HG03439 (cell line): ENCODE data around the gene RMC1.
A peak's percentile ranks its signal among the peaks of the same experiment; 100 is the strongest.
"Not testable (repeated sequence)": the region's sequence is repeated elsewhere in the genome, so short reads cannot be mapped to it uniquely, and the experiment has no call there.

Experiments
- ATAC-seq: cut with Tn5 transposase; IDR thresholded peaks from one replicate; pipeline ENCODE4 v1.9.1; 2021; ENCODE audit warnings: mild to moderate bottlenecking, moderate library complexity; ENCODE audit not compliant: unreplicated experiment

The RMC1 gene

DNA sequence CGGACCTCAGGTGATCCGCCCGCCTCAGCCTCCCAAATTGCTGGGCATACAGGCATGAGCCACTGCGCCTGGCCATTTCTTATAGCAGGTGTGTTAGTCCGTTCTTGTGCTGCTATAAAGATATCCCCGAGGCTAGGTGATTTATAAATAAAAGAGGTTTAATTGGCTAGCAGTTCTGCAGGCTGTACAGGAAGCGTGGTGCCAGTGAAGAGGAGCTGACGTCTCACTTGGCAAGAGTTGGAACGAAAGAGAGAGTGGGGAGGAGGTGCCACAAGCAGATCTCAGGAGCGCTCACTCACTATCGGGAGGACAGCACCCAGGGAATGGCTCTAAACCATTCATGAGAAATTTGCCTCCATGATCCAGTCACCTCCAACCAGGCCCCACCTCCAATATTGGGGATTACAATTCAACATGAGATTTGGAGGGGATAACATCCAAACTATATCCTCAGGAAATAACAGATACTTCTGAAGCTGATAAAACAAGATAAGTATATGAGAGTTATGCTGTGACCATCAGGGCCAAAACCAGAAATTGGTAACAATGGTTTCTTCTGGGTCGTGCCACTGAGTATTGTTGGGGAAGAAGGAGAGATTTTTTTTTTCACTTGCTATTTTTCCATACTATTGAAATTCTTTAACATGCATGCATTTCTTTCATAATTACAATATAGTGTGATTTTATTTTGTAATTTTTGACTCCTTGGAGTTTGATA lies 7.4 kb upstream of the RMC1 start:
- no peak for ATAC-seq

DNA sequence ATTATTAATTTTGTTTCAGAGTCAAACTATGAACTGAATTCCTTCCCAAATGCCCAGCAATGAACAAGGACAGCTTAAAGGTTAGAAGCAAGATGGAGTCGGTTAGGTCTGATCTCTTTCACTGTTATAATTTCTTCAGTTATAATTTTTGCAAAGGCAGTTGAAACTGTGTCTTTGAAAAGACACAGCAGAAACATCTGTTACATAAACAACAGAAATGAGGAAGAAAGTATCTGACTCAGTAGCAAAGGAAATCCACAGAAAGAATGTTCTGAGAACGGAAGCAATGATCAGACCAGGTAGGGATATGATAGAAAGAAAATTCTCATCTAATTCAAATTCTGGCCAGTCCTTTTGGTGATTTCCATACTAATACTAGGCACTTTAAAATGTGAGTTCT lies 5.2 kb upstream of the RMC1 start:
- ATAC-seq = no peak

DNA sequence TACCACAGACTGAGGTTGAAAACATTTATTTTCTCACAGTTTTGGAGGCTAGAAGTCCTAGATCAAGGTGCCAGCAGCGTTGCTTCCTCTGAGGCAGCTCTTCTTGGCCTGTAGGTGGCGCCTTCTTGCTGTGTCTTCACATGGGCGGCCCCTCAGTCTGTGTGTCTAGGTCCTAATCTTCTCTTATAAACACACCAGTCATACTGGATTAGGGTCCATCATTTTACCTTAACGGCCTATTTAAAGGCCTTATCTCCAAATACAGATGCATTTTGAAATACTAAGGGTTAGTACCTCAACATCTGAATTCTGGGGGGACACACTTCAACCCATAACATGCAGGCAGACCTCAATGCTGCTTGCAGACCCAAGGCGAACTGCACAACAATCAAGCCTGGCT lies 4.4 kb upstream of the RMC1 start:
- no peak for ATAC-seq

DNA sequence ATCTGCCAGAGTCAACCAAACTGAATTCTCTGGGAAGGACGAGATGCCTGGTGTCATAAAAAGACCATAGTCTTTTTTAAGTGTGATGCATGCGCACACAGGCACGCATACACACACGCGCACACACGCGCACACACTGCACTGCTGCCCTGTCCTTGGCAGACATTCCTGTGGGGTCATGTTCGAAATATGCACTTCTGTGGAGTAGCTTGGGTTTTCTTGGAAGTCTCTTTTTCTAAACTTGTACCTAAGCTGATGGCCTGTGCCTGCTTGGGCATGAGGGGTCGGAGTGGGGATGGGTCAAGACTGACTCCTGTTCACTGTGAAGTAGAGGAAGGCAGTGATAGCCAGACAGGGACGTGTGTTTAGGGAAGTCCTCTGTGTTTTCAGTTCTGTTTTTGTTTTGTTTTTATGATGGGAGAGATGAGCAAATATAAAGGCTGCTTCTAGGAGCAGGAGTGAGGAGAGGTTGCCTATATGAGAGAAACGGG lies 4.0 kb upstream of the RMC1 start:
- no peak for ATAC-seq

DNA sequence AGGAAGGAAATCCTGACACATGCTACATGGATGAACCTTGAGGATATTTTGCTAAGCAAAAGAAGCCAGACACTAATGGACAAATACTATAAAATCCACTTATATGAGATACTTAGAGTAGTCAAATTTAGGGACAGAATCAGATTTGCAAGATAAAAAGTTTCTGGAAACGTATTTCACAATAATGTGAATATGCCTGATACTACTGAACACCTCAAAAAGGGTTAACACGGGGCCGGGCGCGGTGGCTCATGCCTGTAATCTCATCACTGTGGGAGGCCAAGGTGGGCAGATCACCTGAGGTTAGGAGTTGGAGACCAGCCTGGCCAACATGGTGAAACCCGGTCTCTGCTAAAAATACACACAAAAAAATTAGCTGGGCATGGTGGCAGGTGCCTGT lies 1.7 kb upstream of the RMC1 start:
- no peak for ATAC-seq

DNA sequence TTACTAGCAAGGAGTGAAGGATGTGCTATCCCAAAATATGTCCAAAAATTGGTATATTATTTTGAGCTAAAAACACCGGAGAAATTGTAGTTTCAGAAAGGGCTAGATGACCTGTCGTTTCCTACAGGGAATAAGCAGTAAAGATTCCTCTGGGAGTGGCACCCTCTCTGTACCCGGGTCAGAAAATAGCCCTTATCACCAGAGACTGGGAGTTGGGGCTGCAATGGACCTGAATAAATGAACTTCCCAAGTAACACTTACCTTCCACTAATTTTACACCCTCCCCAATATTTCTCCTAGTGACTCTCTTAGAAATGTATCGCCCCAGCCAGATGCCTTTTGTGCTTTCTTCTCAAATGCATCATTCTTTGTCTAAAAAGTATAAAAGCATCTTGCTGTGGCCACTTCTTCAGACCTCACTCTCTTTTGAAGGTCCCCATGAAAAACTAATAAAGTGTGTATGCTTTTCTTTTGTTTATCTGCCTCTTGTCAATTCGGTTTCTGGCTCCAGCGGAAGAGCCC lies 734 bp upstream of the RMC1 start:
- ATAC-seq = no peak

DNA sequence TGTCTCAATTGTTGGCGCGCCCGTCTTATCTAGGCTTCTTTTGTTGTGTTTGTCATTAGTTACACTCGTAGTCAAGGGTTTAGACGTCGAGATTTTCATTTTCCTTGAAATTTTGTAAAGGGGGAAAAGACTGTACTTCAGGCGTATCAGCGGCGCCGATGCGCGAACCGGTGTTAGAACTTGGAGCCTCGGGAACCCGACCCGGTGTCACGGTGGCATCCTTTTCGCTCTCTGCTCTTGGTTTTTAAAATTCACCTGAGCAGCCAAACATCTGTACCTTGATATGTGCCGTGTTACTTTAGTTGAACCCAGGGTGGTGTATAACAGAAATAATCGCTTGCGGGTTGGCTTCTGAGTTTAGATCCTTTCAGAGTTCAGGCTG lies 643 bp downstream of the RMC1 start:
- ATAC-seq = no peak

DNA sequence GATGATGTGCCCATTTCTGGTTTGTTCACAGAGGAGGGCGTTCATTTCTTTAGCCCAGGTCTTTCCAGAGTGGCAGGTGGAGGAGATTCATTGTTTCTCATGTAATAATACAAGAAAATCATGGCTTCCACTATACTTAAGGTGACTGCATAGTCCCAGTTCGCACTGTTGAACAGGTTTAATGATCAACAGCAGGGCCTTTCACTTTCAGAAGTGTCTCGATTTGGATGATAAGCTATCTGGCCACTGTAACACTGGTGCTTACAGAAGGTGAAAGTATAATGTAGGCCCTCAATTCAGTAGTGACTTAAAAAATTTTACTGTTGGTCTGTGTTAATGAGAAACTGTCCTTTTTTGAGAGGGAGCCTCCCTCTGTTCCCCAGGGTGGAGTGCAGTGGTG lies 1.4 kb downstream of the RMC1 start:
- ATAC-seq = peak; percentile 32

DNA sequence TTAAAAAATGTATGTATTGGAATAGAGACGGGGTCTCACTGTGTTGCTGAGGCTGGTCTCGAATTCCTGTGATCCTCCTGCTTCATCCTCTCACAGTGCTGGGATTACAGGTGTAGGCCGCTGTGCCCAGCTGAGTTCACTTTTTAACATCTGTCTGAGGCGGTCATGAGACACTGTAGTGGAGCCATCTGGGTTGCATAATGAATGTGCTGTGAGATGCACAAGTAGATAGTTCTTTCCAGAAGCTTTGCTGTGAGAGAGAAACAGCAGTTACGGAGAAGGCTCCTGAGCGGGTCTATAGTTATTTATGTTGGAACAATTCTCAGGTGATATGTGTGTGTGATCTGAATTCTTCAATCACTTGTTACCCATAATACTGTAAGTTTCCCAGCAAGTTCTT lies 3.1 kb downstream of the RMC1 start:
- no peak for ATAC-seq

DNA sequence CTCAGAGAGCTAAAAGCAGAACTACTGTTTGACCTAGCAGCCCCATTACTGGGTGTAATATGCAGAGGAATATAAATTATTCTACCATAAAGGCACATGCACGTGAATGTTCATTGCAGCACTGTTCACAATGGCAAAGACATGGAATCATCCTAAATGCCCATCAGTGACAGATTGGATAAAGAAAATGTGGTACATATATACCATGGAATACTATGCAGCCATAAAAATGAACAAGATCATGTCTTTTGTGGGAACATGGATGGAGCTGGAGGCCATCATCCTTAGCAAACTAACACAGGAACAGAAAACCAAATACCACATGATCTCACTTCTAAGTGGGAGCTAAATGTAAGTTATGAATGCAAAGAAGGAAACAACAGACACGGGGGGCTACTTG lies 7.6 kb downstream of the RMC1 start:
- ATAC-seq = not testable (repeated sequence)

DNA sequence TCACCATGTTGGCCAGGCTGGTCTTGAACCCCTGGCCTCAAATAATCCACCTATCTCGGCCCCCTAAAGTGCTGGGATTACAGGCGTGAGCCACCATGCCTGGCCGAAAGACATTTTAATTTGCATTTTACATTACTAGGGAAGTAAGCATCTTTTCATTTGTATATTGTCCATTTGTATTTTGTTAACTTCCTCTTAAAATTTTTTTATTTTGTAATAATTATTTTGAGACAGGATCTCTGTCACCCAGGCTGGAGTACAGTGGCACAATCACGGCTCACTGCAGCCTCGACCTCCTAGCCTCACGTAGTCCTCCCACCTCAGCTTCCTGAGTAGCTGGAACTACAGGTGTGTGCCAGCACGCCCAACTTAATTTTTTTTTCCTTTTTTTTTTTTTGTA lies 8.9 kb downstream of the RMC1 start:
- ATAC-seq = not testable (repeated sequence)

DNA sequence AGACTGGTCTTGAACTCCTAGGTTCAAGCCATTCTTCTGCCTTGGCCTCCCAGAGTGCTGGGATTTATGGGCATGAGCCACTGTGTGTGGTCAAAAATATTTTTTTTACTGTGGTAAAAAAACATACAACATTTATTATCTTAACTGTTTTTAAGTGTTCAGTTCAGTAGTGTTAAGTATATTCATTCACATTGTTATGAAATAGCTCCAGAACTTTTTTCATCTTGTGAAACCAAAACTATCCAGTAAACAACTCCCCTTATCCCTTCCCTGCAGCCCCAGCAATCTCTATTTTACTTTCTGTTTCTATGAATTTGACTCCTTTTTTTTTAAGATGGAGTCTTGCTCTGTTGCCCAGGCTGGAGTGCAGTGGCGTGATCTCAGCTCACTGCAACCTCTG lies 9.3 kb downstream of the RMC1 start:
- ATAC-seq = no peak

DNA sequence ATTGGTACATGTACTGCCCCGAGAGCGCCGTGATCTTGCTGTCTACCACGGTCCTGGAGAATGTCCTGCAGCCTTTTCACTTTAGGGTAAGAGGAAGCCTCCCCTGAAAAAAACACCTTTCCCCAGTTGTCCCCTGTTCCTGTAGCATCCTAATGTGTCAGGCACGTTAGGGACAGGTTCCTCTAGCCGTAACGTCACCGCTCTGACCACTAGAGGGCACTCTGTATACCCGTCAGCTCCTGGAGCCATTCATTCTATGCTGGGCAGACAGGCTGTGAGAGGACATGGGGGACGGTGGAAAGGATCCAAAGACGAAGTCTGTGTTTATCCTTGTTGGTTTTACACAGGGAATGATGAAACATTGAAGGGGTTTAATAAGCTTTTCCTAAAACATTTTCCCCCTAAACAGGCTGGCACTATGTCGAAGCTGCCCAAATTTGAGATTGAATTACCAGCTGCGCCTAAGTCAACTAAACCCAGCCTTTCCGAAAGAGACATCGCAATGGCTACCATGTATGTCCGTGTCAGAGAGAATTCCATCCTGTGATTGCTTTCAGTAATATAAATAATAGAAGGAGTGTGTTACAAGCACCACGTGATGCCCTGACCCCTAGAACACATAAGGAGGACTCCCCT lies 12.7 kb downstream of the RMC1 start:
- ATAC-seq = peak; percentile 88

DNA sequence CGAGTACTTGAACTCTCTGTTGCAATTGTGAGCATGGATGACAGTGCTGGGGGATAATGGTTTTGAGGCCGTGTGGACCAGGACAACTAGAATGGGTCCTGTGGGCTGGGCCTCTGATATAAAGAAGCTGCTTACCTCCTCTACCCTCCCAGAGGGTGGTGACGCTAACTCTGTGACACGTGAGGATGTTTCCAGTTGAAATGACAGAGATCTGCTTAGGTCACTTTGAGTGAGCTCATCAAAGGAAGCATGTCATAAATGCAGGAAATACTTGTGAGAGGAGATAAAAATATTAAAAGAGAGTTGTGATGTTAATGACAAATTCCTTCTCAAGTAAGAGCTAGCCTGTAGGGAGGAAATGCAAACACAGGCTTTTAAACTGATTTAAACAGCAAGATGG lies 16.4 kb downstream of the RMC1 start:
- no peak for ATAC-seq

DNA sequence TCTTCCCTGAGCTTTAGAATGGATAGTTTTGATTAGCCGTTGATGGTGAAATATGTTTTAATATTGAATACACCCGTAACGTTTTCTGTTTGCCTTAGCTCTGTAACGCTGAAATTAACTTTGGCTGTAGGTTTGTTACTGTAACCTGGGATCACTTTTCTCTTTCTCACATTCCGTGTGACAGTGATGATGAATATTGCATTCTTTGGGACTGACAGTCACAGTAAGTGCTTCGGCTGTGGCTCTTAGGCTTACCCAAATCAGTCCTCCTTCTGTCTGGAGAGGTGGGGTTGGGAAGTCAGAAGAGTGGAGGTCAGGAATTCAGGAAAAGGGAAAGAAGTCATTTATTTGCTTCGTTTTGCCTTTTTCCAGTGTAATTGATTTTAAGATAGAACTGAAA lies 18.0 kb downstream of the RMC1 start:
- no peak for ATAC-seq

DNA sequence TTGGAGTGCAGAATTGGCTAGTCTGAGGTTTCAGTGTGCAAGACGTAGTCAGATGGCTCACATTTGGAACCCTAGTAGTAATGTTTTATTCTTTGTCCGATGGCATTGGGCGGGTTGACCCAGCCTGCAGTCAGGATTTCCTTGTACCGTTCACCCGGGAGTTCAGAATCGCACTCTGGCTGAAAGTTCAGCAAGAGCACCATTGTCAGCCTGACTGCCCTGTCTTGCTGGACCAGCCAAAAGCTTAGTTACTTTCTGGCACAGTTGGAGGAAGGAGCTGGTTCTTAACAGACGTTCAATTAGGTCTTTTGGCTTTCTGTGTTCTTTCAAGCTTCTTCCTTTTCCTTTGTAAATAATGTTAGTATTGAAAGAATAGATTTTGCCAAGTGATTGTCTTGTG lies 18.6 kb downstream of the RMC1 start:
- no peak for ATAC-seq

DNA sequence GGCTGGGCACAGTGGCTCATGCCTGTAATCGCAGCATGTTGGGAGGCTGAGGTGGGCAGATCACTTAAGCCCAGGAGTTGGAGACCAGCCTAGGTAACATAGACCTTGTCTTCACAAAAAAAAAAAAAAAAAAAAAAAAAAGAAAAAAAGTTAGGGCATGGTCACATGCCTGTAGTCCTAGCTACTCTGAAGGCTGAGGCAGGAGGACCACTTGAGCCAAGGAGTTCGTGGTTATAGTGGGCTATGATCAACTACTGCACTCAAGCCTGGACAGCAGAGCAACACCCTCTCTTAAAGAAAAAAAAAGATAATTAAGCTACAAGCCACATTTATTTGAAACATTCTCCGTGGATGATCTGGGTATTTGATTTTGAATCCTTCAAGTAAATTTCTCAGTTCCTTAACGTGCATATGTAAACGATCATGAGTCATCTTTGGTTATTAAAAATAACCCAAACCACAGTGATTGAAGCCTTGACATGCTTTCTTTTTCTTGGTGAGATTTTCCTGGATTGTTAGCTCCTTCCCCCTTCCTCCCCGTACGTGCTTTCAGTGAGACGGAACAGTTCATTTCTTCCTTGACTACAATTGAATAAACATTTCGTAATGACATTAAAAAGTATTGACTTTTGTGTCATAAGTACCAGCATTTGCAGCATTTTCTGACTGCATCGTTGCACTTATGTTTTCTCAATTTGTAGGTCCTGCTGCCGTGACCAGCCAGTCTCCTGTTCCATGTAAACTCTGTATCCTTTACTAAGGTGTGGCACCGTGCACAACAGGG lies 20.3 kb downstream of the RMC1 start:
- no peak for ATAC-seq

DNA sequence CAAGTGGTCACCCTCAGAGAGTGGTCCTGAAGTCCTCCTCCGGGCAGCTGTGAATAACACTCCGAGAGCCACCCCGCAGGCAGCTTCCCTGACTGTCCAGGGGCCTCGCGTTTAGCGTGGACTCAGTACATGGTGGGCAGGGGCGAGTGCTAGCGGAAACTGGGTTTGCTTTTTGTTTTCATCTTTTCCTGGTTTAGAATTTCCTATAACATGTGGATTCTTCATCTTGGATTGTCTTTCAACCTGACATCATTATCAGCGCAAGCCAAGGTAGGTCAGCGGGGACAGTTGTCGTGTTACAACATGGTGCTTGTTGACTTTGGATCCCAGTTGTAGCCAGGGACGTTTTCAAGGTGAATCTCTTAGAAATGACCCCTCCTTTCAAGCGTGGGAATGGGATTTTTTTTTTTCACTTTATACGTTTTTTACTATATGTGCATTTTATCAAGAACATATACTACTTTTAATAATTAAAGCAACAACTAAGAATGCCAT lies 20.9 kb downstream of the RMC1 start:
- no peak for ATAC-seq

DNA sequence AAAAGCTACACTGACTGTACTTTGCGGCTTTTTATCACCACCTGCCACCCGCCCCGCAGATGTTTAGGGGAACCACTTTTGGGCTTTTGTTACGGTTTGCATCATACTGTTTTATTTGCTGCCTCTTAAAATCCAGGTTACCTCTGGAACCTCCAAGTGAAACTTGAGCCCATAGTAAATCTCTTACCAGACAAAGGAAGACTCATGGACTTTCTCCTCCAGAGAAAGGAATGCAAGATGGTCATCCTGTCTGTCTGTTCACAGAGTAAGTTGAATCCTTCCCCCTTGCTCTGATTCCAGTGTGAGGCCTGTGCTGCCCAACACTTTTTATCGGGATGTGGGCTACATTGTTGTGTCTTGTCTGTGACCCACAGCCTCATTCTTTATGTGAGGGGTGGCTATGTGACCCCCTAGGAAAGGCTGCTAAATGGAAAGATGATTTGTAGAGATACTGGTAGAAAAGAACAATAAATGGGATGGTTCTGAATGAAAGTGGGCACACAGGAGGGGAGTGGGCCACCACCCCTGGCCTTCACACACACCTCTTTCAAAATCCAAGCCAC lies 23.3 kb downstream of the RMC1 start:
- ATAC-seq = no peak

DNA sequence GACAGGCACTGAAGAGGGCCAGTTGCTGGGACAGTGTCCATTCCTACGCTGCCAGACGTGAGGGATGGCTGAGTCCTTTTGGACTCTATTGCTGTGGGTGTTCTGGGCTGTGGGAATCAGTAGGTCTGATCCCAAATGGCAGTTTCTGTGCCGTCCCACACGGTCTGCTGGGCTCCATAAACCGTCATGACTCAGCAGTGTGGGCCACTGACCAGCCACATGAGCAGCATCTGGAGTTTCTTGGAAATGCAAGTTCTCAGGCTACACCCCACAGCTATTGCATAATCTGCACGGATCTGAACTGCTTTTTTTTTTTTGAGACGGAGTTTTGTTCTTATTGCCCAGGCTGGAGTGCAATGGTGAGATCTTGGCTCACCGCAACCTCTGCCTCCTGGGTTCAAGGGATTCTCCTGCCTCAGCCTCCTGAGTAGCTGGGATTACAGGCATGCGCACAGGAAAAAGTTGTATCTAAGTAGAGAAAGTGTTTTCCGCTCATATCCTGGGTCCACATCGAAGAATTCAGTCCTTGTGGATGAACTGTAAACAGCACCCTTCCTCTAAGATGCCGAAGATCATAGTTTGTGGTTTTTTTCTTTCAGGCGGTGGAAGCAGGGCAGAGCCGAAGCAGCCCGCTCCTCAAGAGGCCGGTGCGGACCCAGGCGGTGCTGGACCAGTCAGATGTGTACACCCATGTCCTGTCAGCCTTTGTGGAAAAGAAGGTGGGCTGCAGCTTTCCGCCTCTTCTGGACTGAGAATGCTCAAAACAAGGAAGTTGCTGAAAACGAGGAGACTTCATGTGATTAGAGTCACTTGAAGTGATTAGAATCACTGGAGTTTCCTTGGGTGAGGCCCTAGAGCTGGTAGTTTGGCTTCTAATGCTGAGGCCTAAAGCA lies 25.5 kb downstream of the RMC1 start:
- ATAC-seq = no peak
